ENCODE results near the gene TCF12.
"Not testable (repeated sequence)": the region's sequence is repeated elsewhere in the genome, so short reads cannot be mapped to it uniquely, and the experiment has no call there.

TCF12 gene

DNA sequence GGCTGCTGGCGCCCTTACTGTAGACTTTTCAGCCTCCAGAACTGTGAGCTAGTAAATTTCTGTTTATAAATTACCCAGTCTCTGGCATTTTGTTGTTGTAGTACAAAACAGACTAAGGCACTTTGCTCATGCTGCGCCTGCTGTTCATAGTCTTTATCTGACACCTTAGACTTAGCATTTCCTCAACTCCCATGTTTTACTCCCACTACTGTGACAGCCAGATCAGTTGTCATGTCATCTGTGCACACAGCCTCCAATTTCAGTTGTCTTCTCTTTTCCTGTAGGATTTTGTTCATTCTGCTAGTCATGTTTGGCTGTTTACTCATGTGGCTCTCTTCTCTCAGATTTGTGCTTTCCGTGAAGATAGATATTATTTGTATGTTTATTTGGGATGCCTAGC lies 62.0 kb downstream of the TCF12 start:
- DNase-seq, result no peak

DNA sequence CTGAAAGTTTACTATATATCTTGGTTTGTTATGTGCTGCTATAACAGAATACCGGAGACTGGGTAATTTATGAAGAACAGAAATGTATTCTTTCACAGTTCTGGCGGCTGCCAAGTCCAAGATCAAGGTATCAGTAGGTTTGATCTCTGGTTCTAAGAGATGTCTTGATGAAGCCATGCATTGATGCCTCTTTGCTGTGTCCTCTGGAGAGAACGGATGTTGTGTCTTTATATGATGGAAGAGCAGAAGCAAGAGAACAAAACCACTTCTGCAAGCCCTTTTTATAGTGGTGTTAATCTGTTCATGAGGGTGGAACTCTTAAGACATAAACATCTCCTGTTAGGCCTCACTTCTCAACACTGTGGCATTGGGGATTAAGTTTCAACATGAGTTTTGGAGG lies 62.7 kb downstream of the TCF12 start:
- no peak for DNase-seq

DNA sequence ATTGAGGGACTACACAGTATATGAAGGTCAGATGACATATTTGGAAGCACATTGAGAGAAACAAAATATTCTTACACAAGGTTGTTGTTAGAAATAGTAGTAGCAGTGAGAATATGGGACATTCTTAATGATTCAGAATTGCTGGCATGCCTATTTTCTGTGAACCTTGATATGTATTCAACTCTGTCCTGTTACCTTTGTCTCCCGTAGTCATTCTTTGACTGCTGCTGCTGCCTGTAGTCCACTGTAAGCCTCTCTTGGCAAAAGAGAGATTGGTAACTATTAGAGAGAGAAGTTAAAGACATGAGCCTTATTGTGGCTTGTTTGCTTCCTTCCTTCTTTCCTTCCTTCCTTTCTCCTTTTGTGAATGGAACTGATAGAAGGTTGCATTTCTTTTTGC lies 64.5 kb downstream of the TCF12 start:
- DNase-seq, result no peak

DNA sequence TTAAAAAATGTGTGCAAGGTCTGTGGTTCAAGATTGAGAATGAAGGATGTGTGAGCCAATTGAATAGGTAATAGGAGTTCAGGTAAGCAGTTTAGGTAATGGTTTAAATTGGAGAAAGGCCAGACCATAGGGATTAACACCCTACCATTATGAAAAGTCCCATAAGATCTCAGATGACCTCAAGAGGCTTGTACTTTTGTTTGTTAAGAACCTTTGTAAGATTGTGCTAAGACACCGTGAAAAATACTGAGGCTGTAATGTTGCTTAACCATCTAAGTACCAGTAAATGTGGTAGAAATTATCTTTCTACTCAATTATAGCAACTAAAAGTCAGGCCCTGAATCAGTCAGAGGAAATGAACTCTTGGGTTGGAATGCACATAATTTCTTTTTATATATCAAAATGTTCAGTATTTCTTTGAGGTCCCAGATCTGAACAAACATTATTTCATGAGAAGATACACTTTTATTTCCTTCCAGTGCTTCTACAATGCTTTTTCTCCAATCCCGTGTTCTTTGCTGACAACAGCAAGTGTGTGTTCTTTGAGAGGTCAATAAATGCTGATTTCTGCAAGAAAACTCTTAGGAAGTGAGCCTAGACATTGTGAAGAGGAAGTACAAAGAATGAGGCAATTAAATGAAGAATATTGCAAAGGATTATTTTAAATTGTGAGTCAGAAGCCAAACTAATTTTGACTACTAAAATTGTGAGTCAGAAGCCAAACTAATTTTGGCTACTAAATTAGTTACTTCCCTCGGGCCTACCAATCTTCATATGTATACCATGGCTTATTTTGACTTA lies 66.4 kb downstream of the TCF12 start:
- DNase-seq, result no peak

DNA sequence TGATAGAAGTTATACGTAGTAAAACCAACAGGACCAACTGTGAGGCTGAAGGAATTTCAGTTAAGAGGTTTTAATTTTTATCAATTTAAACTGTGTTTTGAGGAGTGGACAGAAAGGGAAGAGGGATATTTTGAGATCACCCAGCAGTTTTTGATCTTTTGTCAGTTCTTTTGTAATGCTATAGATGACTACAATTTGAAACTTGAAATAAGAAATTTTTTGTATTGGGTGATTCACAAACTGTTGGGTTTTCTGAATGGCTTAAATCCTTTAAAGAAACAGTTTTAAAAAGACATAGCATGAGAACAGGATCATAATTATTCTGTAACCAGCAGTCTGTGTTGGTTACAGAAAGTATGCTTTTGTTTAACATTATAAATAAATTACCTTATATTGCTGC lies 67.4 kb downstream of the TCF12 start:
- no peak for DNase-seq

DNA sequence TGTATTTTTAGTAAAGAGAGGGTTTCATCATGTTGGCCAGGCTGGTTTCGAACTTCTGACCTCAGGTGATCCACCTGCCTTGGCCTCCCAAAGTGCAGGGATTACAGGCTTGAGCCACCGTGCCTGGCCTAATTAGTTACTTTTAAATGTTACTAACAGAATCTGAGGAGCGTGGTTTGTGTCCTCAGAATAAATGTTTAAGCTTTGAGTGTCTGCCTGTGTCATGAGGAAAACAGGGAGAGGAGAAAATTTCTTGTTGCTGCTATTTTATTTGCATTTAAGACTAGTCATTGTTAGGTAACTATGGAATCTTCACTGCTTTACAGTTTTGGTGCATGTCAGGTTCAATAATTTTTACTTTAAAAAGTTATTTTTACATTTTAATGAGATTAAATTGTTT lies 68.8 kb downstream of the TCF12 start:
- no peak for DNase-seq

DNA sequence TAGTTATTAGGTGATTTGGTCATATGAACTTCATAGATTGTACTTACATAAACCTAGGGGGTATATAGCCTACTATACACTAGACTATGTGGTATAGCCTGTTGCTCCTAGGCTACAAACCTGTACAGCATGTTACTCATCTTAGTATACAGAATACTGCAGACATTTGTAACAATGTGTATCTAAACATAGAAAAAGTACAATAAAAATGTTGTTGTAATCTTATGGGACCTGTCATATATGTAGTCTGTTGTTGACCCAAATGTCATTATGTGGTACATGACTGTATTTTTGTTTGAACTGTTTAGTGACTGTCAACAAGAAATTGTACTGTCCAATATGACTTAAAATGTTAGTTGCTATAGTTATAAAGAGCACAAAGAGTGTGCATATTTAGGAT lies 69.8 kb downstream of the TCF12 start:
- DNase-seq, result no peak

DNA sequence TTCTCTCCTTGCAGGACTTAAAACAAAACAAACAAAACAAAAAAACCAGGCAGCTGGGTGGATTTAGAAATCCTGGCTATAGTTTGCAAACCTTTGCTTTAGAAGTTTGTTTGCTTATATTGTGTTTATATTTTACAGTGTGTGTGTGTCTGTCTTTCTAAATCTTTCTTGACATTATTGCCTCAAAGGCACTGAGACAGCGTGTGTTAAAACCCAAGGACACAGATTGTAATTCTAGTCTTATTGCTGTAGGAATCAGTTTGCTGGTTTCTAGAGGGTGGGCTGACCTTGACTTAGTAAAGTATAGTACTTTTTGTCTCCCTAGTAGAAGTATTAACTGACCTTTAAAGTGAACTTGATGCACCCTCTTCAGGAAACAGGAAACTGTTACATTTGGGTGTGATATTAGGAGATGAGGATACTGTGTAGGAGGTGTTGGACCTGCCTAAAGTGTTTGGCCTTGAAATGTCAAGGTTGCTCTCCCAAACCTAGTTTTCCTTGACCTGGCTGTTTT lies 71.0 kb downstream of the TCF12 start:
- DNase-seq, result no peak

DNA sequence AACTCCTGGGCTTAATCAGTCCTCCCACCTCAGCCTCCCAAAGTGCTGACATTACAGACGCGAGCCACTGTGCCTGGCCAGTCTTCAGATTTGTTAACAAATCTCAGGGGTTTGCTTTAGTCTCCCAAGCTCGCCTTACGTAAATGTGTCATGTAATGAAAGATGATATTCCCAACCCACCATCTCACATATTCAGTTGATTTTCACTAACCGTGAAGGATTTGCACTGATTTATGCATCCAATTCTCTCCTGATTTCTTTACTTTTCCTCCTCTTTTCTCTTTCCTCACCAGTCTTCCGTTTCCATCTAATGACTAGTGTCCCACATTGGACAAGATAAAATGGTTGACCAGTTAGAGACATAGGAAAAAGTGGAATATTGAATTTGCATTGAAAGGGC lies 72.6 kb downstream of the TCF12 start:
- DNase-seq, result no peak

DNA sequence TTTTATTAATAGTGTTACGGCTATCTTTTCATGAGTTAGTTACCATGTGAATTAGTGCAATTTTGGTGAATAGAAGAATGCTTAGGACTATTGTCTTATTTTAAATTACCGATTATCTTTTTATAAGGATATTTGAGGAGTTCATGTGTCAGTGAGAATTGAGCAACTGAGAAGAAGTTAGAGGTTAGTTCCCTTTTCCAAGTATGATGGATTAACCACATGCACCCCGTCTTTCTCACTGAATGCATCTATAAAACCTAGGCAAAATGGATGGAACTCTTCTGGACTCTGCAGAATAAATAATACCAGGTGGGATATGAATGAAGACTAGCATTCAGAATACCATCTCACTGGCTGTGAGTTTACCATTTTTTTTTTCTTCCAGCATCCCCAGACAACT lies 74.3 kb downstream of the TCF12 start:
- DNase-seq, result no peak

DNA sequence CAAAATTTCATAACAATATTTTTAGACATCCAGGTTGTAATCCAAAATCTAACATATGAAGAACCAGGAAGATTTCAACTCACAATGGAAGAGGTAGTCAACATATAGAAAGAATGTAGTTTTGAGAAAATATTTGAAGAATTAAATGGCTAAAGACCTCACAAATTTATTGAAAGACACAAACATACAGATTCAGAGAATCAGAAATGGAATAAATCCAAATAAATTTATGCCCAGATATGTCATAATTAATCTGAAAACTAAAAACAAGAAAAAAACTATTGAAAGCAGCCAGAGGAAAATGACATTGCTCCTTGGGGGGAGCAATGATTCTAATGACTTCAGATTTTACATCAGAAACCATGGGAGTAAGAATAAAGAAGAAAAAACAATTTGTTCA lies 75.8 kb downstream of the TCF12 start:
- no peak for DNase-seq

DNA sequence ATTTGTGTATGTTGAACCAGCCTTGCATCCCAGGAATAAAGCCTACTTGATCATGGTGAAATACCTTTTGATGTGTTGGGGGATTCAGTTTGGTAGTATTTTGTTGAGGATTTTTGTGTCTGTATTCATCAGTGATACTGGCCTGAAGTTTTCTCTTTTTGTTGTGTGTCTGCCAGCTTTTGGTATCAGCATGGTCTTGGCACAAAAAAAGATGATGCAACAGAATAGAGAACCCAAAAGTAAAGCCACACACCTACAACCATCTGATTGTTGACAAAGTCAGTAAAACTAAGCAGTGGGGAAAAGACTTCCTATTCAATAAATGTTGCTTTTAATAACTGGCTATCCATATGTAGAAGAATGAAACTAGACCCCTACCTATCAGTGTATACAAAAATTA lies 77.6 kb downstream of the TCF12 start:
- no peak for DNase-seq

DNA sequence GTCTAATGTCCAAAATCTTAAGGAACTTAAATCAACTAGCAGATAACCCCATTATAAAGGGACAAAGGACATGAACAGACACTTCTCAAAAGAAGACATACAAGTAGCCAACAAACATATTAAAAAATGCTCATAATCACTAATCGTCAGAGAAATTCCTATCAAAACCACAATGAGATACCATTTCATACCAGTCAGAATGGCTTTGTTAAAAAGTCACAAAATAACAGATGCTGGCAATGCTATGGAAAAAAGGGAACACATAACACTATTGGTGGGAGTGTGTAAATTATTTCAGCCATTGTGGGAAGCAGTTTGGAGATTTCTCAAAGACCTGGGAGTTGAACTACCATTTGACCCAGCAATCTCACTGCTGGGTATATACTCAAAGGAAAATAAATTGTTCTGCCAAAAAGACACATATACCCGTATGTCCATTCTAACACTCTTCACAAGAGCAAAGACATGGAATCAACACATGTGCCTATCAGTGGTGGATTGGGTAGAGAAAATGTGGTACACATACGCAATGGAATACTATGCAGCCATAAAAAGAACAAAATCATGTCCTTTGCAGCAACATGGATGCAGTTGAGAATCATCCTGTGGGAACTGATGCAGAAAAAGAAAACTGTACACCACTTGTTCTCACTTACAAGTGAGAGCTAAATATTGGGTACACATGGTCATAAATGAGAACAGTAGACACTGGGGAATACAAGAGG lies 78.5 kb downstream of the TCF12 start:
- DNase-seq, result no peak

DNA sequence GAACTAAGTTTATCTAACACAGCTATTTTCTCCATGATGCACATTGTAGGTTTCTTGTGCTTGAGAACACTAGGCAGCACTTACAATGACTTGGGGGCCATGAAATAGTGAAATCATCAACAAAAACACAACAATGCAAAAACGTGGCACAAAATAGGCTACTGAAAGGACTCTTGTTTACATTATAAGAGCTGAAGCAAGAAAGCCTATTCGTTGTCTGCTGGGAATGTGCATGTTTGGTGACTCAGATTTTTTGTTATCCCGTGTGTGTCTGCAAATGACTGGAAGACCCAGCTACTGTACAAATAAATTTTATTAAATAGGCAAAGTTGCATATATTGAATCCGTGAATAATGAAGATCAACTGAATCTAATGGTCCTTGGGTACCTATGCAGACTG lies 85.0 kb downstream of the TCF12 start:
- DNase-seq, result no peak

DNA sequence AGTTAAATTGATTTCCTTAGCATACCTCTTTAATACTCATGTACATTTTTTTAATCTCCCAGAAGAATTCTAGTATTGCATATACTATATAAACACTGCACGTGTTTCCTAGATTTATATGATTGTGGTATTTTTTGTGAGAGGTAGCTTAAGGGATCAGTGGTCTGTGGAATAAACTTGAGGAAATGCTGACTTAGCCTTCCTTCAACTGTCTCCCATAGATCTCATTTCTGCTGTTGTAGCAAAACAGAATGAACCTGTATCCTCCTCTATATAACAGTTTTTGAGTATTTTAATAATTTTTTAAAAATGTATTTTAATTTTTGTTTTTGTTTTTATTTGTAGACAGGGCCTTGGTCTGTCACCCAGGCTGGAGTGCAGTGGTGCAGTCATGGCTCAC lies 86.8 kb downstream of the TCF12 start:
- no peak for DNase-seq

DNA sequence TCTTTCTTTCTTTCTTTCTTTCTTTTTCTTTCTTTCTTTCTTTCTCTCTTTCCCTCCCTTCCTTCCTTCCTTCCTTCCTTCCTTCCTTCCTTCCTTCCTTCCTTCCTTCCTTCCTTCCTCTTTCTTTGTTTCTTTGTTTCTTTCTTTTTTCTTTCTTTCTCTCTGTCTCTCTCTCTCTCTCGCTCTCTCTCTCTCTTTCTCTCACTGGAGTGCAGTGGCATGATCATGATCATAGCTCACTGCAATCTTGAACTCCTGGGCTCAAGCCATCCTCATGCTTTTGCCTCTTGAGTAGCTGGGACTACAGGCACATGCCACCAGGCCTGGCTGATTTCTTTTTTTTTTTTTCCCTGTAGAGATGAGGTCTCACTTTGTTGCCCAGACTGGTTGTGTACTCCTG lies 89.4 kb downstream of the TCF12 start:
- DNase-seq, result not testable (repeated sequence)

DNA sequence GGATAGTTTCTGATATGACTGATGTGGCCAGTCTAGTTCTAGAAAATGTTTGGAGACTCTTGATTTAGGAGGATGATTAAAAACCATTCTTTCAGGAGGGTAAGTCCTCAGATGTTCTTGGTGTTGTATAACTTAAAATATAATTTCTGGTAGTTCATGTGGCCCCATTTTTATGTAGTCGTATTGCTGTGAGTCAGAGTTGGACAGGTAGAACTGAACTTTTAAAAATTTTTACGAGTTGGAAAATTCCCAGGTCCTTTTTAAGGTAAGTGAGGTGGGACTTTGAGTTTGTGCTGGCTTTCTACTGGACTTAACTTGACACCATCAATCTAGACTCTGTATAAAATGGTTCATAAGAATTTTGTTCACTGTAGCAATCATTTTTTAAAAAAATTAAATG lies 92.3 kb downstream of the TCF12 start:
- no peak for DNase-seq

DNA sequence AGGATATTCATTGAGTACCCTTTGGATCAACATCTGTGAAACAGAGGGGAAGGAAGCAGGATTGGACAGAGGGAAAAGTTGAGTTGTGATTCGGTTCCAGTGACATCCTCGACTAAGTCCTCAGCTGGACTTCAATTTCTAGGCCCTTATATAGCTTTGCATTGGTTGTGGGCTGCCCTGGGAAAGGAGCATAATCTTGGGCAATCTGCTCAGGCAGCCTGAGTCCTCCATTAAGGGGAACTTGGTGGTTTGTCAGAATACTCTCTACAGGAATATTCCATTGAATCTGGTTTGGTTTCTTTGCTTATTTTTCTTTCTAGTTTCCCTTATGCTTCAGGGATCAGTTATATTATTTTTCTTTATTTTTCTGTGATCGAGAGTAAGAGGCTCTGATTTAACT lies 94.1 kb downstream of the TCF12 start:
- no peak for DNase-seq

DNA sequence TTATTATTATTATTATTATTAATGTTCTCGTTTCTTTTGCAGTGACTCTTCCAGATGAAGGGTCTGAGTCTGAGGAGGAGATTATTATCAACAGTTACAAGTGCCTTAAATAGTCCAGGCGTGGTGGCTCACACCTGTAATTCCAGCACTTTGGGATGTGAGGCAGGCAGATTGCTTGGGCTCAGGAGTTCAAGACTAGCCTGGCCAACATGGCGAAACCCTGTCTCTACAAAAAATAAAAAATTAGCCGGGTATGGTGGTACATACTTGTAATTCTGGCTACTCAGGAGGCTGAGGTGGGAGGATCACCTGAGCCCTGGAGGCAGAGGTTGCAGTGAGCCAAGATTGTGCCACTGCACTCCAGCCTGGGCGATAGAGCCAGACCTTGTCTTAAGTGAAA lies 96.5 kb downstream of the TCF12 start:
- not testable (repeated sequence) for DNase-seq

DNA sequence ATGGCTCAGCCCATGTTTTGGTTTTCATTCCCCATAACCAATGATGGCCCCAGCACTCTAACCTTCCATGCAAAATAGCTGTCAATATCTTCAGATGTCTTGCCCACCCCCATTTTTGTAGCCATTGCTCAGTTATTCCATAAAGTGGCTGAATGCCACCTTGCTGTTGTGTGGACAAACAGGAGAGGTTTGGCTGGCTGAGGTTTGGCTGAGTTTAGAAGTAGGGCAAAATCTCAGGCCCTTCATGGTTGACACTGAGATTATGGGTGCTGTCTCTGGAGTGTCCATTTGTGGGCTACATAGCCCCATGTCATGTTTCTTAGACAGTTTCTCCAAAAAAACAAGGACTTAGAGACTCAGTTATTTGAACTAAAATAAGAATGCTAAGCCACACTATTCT lies 96.9 kb downstream of the TCF12 start:
- DNase-seq, result no peak

DNA sequence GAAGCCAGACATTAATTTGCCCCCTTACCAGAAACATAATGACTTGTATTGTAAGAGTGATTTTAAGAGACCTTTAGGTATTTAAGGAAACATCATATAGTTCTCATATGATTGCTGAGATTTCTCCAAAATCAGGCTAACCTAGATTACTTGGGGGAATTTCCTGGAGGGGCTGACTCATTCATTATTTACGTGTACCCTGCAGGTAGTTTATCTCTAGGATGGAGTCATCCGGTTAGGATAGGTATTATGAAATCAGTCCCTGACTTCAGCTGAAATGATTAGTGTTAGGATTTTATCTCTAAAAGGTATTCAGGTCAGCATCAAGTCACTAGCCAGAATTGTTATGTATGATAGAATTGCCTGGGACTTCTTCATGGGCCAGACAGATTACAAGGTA lies 97.5 kb downstream of the TCF12 start:
- DNase-seq, result no peak

DNA sequence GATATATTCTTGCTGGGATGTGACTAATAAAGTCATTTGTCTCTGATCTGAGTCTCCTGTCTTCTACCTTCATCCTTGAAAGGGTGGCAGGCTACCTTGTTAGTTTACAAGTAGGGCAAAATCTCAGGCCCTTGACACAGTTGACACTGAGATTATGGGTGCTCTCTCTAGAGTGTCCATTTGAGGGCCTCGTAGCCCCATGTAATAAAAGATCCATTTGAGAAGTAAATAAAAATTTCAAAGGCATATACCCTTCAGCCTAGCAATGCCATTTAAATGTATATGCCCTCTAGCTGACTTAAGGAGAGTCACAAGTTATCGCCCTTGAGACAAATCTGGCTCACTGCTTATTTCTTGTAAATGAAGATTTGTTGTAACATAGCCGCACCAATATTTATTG lies 98.6 kb downstream of the TCF12 start:
- DNase-seq, result no peak

DNA sequence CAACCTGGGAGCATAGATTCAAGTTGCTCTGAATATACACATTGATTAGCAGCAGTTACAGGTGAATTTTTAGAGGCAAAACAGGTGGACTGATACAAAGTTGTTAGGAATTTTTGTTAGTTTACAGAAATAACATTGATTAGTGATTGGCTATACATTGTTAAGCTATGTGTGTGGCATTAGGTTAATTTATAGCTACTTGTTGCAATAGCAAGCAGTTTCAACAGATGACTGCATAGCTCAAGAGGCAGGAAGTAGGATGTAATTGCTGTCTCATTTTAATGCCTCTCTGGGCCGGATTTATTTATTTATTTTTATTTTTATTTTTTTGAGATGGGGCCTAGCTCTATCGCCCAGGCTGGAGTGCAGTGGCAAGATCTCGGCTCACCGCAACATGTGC lies 99.7 kb downstream of the TCF12 start:
- no peak for DNase-seq

DNA sequence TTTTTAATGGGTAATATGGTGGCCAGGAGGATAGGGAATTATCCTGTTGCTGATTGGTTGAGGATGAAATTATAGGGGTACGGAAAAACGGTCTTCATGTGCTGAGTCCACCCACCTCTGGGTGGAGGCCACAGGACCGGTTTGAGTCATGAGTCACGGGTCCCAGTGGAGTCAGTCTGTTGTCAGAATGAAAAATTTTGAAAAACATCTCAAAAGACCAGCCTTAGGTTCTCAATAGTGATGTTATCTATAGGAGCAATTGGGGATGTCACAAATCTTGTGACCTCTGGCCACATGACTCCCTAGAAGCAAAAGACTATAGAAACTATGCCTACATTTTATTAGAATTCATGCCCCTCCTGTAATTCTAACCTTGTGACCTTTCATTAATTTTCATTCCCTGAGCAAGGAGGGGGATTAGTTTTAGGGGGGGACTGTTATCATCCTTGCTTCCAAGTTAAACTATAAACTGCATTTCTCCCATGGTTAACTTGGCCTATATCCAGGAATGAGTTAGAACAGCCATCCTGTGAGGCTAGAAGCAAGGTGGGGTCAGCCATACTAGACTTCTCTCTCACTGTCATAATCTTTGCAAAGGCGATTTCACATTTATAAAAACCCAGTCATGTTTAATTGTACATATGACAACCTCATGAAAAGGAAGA lies 101.2 kb downstream of the TCF12 start:
- DNase-seq, result no peak

Measured in stimulated activated naive CD4-positive, alpha-beta T cell treated with Interleukin-2 at 50 U/mL for 16 hours (primary cell).